RWPE1 (cell line): Measurements from ENCODE around the gene FALEC.
A peak's percentile ranks its signal among the peaks of the same experiment; 100 is the strongest.
"Not testable (repeated sequence)": the region's sequence is repeated elsewhere in the genome, so short reads cannot be mapped to it uniquely, and the experiment has no call there.

ENCODE experiments used
- CTCF ChIA-PET: fragments of 350-600 bp; sonication (Branson Sonifier 250); formaldehyde crosslinking; extraction: SDS; loops from one replicate; lab custom pipeline; 2021; lab: Yijun Ruan, JAX
- POLR2A ChIA-PET: fragments of 400-600 bp; formaldehyde crosslinking; extraction: SDS; loops from one replicate; lab custom pipeline; 2020; ENCODE audit warnings: antibody characterized with exemption; ENCODE audit not compliant: low non-redundant PET; lab: Yijun Ruan, JAX
- DNase-seq: peaks from one replicate; pipeline ENCODE4 v3.0.0; 2012; ENCODE audit warnings: low spot score
- H3K27ac ChIP-seq: fragments of 450-650 bp; 2 replicates; pipeline ENCODE4 v1.5.1; 2017
- TF ChIP-seq, protein P1 (sequence below): fragments of 450-650 bp; conservative IDR thresholded peaks from 2 replicates; pipeline ENCODE4 v1.5.1; 2017; ENCODE audit warnings: low read depth, mild to moderate bottlenecking

FALEC gene

DNA sequence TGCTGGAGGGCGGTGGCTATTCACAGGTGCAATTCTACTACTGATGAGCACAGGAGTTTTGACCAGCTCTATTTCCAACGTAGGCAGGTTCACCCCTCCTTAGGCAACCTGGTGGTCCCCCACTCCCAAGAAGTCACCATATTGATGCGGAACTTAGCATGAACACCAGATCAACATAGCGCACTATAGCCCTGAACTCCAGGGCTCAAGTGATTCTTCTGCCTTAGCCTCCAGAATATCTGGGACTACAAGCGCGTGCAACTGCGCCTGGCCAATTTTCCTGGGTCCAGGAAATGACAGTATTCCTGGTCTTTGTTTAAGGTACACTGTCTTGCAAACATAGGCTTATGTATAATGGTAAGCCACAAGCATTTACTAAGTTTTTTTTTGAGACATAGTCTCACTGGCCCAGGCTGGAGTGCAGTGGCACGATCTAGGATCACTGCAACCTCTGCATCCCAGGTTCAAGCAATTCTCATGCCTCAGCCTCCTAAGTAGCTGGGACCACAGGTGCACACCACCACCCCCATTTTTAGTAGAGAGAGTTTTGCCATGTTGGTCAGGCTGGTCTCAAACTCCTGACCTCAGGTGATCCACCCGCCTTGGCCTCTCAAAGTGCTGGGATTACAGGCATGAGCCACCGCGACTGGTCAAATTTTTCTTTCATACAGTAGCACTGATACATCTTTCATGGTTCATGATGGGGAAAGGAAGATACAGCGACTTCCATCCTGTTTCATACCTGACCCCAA, 51.2 kb downstream of the FALEC start:
- H3K27ac ChIP-seq = peak overlapping the region; percentile 100
- ChIA-PET CTCF (no interaction called here), POLR2A (interaction anchor here (1.9 kb wide), 1 partner anchor 12 kb away, joined by 16 read pairs; the partner anchor contains the start of gene MCL1)
- DNase-seq = no peak
- TF ChIP-seq, protein P1, sequence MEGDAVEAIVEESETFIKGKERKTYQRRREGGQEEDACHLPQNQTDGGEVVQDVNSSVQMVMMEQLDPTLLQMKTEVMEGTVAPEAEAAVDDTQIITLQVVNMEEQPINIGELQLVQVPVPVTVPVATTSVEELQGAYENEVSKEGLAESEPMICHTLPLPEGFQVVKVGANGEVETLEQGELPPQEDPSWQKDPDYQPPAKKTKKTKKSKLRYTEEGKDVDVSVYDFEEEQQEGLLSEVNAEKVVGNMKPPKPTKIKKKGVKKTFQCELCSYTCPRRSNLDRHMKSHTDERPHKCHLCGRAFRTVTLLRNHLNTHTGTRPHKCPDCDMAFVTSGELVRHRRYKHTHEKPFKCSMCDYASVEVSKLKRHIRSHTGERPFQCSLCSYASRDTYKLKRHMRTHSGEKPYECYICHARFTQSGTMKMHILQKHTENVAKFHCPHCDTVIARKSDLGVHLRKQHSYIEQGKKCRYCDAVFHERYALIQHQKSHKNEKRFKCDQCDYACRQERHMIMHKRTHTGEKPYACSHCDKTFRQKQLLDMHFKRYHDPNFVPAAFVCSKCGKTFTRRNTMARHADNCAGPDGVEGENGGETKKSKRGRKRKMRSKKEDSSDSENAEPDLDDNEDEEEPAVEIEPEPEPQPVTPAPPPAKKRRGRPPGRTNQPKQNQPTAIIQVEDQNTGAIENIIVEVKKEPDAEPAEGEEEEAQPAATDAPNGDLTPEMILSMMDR = no peak

DNA sequence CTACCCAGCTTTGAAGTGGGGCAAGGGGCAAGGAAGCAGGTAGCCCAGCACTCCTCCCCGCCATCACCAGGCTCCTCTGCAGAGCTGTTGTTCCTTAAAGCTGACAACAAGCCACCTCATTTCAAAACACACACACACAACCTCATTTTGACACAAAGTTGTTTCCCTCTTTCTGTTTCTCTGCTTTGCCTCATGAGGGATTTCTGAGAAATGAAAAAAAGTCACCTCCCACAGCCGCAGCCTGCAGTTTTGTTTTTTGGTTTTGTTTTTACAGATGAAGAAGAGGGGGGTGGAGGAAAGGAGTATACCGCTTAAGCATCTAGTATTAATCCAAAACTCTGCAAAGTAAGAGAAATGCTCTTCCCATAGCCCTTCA, 51.8 kb downstream of the FALEC start:
- ChIA-PET POLR2A (interaction anchor here (0.9 to 1.9 kb wide), 2 partner anchors 11 to 52 kb away, joined by 3 to 16 read pairs; partner anchors contain the start of genes FALEC and MCL1), CTCF (no interaction called here)
- DNase-seq = no peak
- peak overlapping the region; percentile 100 for H3K27ac ChIP-seq
- TF ChIP-seq, protein P1 = no peak

DNA sequence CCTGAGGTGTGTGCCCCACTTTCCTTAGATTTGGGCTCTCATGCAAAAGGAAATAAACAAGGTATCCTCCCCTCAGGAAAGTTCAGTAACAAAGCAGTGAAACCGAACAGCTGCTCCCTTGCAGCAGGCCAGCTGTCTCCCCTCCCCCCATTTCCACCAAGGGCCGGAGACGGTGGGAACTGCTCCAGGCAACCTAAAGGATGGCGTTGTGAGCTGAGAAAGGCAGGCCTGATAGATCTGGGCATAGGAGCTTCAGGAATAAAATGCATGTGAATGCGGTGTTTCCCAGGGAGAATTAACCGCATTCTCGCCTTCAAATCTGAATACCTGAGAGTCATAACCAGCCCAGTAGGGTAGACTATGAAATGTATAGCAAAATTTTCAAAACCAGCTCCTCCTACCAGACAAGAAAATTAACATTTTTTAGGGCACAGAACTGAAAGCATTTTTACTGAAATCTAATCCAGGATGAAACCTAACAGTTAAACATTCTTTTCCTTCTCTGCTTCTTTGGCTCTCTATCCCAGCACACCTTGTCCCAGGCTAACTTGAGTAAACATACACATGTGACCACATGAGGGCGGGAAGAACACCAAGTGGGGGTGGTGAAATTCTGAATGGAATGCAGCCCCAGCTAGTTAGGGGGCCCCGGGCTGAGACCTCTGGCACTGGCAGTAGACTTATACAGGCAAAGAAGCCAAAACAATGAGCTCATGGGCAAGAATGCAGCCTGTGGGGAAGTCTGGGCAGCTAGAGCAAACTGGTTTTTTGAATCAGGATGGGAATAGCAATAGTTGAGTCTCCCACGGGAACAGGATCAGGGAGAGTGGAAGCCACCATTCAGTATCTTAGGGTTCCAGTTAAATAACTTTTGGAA, 52.4 kb downstream of the FALEC start:
- H3K27ac ChIP-seq = peak overlapping the region; percentile 100
- ChIA-PET POLR2A (interaction anchor here (0.9 to 1.9 kb wide), 2 partner anchors 11 to 53 kb away, joined by 3 to 16 read pairs; partner anchors contain the start of genes FALEC and MCL1), CTCF (no interaction called here)
- TF ChIP-seq, protein P1 = no peak
- peak; percentile 87 for DNase-seq

DNA sequence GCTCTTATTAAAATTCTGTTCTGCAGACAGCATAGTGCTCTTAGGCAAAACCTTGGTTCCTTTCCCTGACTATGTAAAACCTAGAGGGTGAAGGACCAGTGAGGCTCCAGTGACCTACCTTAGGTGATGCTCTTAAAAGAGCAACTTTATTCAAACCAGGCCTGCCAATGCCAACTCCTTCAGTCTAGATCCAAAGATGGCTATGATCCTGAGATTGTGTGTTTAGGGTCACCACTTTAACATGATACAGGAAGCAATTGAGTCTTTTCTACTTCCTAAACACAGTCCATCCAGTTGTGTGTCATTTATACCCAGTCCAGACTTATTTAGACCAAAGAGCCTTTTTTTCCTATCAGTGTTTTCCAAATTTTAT, 53.0 kb downstream of the FALEC start:
- ChIA-PET CTCF (no interaction called here), POLR2A (interaction anchor here (1.9 kb wide), 1 partner anchor 10 kb away, joined by 16 read pairs; the partner anchor contains the start of gene MCL1)
- TF ChIP-seq, protein P1 = no peak
- DNase-seq = no peak
- H3K27ac ChIP-seq = peak overlapping the region; percentile 100

DNA sequence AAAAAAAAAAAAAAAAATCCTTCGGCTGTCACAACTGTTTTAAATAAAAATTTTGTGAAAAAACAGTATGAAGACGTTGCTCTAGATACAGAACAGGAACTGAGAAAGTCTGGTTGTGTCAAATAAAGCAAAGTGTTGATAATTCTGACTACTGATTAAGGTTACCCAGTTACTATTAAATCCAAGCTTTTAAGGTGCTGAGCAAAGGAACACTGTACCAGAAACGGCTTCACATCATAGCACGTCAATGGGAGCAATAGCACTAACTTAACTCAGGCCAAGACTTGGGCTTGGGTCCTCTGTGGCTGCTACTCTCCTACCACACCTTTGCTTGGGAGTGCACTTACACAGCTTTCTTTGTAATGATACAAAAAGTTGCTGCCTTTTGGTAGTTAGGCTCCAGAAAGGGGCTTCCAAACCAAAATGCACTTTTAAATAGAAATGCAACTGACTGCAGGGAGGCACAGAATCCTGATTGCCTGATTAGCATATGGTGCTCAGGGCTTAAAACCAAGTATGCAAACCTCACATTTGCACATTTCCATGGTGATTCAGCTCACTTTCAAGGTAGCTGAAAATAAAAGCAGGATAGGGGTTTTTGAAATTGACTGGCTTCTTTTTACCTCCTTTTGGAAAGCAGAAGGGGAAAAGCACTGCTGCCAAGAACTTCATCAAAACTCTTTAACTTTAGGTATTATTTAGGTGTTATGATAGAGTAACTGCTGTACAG, 57.5 kb downstream of the FALEC start:
- H3K27ac ChIP-seq = peak overlapping the region; percentile 88
- DNase-seq = no peak
- POLR2A ChIA-PET = interaction anchor here (0.7 to 1.0 kb wide), 3 partner anchors 11 to 76 kb away, joined by 3 to 4 read pairs (median 4); no protein-coding TSS in a partner anchor
- CTCF ChIA-PET = no interaction called here
- TF ChIP-seq, protein P1 = no peak

DNA sequence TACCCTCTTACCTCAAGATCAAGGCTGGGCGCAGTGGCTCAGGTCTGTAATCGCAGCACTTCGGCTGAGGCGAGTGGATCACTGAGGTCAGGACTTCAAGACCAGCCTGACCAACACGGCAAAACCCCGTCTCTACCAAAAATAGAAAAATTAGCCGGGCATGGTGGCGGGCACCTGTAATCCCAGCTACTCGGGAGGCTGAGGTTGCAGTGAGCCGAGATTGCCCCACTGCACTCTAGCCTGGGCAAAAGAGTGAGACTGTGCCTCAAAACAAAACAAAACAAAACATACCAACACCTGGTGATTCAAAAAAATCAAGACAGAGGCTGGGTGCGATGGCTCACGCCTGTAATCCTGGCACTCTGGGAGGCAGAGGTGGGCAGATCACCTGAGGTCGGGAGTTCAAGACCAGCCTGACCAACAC, 58.1 kb downstream of the FALEC start:
- ChIA-PET CTCF (interaction anchor here (0.8 kb wide), 1 partner anchor 14 kb away, joined by 4 read pairs; no protein-coding TSS in a partner anchor), POLR2A (interaction anchor here (0.6 to 1.0 kb wide), 2 partner anchors 12 to 253 kb away, joined by 3 to 4 read pairs; no protein-coding TSS in a partner anchor)
- DNase-seq = not testable (repeated sequence)
- peak overlapping the region; percentile 88 for H3K27ac ChIP-seq
